Measurements from ENCODE around the gene CACNA2D2.

CACNA2D2 gene
- 4.1 to 4.2 reads per million in 2 donors for total RNA-seq

- peak; percentile 50 for DNase-seq
Observed at GRCh38 chr3:50503504-50504342, at the start of gene CACNA2D2. Gene CACNA2D2, minus strand, starts transcription at chr3:50503634. Its CDS starts 211 bp downstream, at chr3:50503423.

DNA sequence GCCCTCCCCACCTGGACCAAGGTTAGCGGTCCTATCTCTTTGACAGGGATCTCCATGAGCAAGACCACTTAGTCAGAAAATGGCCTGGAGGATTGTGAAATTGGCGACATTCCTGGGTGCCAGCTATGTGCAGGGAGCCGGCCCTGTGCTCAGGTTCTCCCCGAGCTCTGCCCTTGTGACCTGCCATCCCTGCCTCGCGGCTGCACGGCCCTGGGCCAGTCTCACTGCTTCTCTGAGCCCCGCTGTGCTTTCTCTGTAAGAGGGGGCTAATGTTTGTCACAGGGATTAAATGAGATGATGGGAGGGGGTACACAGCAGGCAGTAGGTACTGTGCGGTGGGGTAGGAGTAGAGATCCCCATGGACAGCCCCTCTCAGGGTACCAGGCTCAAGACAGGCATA, 49.2 kb upstream of the CACNA2D2 start:
- no peak for DNase-seq

GRCh38 chr3:50551681-50552435, 48.4 kb upstream of the CACNA2D2 start:
- no peak for DNase-seq

DNA sequence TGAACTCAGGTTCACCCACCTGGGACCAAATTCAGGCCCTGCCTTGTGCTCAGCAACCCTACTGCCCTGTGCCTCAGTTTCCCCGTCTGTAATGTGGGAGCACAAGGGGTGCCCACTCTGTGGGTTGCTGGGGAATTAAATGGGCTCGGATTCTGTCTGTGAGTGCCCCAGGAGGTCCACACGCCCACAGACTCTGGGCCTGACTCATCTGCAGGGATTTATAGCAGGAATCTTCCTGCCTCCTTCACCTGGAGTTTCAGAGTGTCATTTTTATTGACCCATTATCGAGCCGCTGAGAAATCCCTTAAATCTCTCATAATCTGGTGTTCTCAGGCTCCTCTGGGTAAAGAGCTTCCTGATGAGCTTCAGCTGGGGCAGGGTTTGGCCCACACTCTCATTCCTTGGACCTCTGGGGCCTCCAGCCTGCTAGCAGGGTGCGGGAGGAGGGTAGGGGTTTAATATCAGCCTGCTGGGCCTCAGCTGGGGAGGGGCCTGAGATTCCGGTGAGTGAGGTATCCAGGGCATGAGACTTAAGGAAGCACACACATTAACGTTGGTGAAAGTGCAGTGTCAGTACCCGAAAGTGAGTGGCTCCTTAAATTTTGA, 47.7 kb upstream of the CACNA2D2 start:
- no peak for DNase-seq

DNA sequence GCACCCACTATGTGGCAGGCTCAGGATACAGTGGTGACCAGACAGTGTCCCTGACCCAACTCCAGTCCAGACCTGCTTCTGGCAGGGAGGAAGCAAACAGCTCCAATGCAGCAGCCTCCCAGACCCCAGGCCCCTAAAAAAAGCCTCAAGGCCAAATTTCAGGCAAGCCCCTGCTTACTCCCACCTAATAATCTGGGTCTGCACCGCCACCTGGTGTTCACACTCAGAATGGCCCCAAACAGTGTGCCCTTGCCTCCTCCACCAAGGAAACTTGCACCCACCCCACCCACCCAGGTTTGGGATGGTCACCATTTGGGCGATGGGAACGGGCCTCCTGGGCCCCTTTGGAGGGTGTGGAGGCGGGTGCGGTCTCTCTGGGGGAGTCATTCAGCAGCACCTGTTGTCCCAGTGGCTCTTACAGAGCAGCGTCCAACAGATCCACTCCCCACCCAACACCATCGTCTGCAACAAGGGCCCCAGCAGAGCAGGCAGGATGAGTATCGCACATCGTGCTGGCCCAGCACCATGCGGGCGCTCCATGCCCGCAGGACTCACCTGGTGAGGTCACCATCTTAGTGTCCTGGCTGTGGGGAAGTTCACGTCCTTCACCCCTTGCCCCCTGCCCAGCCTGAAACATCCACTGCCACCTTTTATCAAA, 46.8 kb upstream of the CACNA2D2 start:
- DNase-seq: peak; percentile 55

- DNase-seq: no peak
Observed at GRCh38 chr3:50549226-50549625, 45.8 kb upstream of the CACNA2D2 start.

DNA sequence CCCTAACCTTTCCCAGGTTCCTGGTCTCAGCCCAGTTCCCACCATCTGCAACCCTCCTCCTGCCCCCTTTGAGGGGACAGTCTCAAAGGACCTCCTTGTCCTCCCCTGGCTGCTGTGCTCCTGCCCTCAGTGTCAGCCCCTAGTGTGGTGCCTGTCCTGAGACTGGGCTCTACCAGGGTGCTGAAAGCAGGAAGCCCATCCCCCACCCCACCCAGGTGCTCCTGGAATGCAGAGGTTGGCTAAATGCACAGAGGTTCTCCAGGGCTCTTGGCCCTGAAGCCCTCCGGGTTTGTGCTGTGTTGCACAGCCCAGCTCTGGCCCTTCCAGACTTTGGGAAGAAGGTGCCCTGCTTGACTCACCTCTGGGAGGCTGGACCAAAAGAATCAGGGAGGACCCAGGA, 42.3 kb upstream of the CACNA2D2 start:
- no peak for DNase-seq

- peak; percentile 60 for DNase-seq
Observed at GRCh38 chr3:50542177-50543034, 39.0 kb upstream of the CACNA2D2 start.

- DNase-seq: no peak
Observed at GRCh38 chr3:50539356-50540286, 36.2 kb upstream of the CACNA2D2 start.

DNA sequence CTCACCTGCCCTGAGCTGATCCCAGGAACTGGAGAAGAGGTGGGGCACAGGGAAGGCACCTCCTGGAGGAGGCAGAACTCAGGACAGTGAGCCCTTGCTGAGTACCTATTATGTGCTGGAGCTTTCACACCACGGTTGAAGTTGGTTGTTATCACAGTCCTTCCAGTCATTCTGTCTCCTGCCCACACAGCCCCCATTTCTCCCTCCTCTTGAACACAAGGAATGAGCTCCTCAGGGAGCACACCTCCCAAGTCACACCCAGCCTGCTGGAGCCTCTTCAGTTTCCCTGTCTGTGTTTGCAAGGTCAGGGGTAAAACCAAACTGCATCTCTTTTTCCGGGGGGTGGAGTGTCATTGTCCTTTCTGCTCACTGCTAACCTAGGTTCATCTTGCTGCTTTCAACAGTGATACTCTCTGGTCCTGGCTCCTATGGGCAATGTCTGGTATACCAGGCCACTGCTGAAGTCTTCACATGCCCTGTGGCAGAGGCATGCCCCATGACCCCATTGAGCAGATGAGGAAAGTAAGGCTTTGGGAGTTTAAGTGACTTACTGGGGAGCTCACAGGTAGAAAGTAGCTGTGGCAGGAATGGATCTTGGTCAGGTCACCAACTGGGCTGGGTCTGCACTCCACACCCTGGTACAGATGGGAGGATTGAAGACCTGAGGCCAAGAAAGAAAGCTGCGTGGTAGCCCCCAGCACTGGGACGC, 34.1 kb upstream of the CACNA2D2 start:
- DNase-seq: no peak

DNA sequence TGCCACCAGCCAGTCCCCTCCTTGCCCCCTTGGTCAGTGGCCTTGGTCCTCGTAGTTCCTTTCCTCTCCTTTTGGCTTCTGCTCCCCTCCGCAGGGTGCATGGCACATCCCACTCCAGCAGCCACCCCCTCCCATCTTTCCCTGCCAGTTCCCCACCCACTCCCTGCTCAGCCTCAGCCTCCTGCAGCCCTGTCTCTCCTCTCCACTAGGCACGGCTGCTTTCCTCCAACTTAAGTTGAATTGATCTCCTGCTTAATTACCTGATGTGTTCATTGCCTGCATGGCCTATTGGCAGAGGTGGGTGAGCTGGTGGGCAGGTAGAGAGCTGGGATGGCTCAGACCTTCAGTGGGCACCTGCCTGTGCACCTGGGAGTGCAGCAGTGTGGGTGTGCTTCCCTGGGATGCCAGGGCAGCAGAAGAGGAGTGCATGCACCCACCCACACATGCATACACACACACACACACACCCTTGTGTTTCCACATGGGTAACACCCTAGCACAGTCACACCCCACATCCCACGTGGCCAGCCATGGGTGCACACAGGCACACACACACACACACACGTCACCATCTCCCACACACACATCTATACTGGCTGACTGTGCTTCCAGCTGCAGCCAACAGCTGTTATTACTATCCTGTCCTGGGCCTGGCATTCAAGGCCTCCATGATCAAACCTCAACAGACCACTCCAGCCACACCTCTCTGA, 33.2 kb upstream of the CACNA2D2 start:
- DNase-seq: no peak

DNA sequence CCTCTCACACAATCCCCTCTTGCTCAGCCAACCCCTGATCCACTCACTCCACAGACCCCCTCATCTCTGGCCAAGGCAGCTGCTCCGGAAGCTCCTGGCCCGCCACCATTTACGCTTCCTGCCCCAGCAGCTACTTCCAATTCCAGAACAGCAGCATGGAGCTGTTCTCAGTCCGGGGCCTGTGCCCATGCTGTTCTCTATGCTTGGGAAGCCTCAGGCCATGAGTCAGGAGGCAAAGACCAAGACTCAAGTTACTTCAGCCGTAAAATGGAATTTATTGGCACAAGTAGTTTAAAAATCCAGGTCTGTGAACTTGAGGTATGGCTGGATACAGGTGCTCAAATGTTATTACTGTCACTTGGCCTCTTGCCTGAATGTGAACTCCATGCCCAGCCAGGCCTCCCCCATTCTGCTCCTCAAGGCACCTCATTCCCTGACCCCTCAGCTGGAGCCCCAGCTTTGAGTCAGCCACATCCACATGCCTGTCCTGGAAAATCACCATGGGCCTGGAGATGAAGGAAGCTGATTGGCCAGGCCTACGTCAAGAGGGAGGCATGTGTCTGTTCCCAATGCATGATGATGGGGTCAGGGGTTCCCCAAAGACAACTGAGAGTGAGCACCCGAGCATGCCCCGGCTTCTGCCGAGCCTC, 31.4 kb upstream of the CACNA2D2 start:
- no peak for DNase-seq

GRCh38 chr3:50533807-50534461, 30.5 kb upstream of the CACNA2D2 start:
- DNase-seq: no peak

GRCh38 chr3:50533316-50533715, 29.9 kb upstream of the CACNA2D2 start:
- no peak for DNase-seq

DNA sequence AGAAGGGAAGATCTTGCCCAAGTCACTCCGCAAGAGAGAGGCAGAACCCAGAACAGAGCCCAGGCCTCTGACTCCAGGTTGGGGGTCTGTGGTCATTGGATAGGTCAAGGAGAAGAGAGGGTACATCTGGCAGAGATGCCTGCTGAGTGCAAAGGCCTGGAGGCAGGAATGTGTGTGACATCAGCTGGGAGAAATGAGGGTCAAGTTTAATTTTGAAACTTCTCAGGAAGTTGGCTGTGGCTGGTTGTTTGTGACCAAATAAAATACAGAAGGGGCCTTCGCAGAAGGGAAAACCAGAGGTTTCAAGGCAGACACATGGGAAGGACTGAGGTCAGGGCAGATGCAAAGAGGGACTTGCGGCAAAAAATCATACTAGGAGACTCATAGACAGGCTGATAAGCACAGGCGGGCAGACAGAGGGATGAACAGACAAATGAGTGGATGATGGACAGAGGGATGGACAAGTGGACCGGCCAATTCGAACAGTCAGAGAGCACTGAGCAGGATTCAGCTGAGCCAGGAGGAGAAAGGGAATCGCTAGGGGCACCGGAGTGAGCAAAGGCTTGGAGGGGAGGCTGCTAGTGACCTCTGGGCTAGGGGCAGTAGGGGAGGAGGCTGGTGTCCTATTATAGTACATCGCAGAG, 28.8 kb upstream of the CACNA2D2 start:
- no peak for DNase-seq

DNA sequence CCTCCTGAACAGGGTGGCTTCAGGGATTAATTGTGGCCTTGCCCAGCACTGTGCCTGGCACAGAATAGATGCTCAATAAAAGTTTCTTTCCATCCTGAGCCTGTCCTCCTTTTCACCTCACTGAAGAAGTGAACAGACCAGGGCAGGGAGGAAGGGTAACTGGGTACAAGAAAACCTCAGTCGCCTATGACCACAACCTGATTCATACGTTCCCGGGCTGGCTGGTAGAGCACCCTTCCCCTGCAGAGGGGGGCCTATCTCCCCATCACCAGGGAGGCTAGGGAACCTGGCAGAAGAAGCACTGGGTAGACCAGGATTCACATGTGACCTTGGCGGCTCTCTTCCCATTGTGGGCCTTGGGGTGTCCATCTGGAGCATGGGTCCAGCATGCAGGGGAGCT, 27.8 kb upstream of the CACNA2D2 start:
- DNase-seq: no peak

- no peak for DNase-seq
Observed at GRCh38 chr3:50530001-50530970, 26.9 kb upstream of the CACNA2D2 start.

All from T-helper 9 cell (primary cell).